SJCRH30 (cell line): Measurements from ENCODE around the gene RITA1. TPM values are rescaled to one million over a fixed set of nuclear protein-coding genes. Genes with fewer than 3 reads are reported as not detected.

Source experiments
- total RNA-seq: library from RNA; depleted of rRNA; stranded (reverse); fragments of >200 nt; shearing (Covaris generic); gene quantifications from 2 replicates; pipeline ENCODE4 v1.2.3, GENCODE V29; 2014; rRNA removed

The RITA1 gene
- total RNA-seq, 1 experiment from 2014 or later = 22.0 TPM

Other genes with a start within 250 kb of the RITA1 start
- gene OAS3, start 247.2 kb upstream of the RITA1 start, total RNA-seq = 0.45 and 0.76 TPM in 2 replicates
- not detected in 2 replicates for gene OAS2, start 207.2 kb upstream of the RITA1 start, total RNA-seq
- gene DTX1, start 129.0 kb upstream of the RITA1 start, total RNA-seq = not detected in 2 replicates
- gene RASAL1, start 50.0 kb upstream of the RITA1 start, total RNA-seq = not detected in 2 replicates
- gene CFAP73, start 36.0 kb upstream of the RITA1 start, total RNA-seq = not detected in 2 replicates
- 43.7 and 47.6 TPM in 2 replicates for gene DDX54, start 243 bp upstream of the RITA1 start, total RNA-seq
- 14.3 and 18.4 TPM in 2 replicates for gene TPCN1, start 35.7 kb downstream of the RITA1 start, total RNA-seq
- 8.1 and 9.6 TPM in 2 replicates for gene SLC8B1, start 149.4 kb downstream of the RITA1 start, total RNA-seq
- 2.9 and 4.1 TPM in 2 replicates for gene PLBD2, start 172.9 kb downstream of the RITA1 start, total RNA-seq
- not detected in 2 replicates for gene SDS, start 218.2 kb downstream of the RITA1 start, total RNA-seq
- gene SDSL, start 236.7 kb downstream of the RITA1 start, total RNA-seq = 1.5 and 1.9 TPM in 2 replicates